Common myeloid progenitor, CD34-positive (primary cell): Measurements from ENCODE around the gene NTM.

ENCODE experiments used
- CTCF ChIA-PET: fragments of 350-600 bp; sonication (Branson Sonifier 250); formaldehyde crosslinking; loops from one replicate; lab custom pipeline; 2021; ENCODE audit warnings: antibody characterized with exemption; lab: Charles Lee
- POLR2A ChIA-PET: fragments of 350-600 bp; sonication (Branson Sonifier 250); formaldehyde crosslinking; loops from one replicate; lab custom pipeline; 2021; ENCODE audit warnings: antibody characterized with exemption; lab: Charles Lee
- DNase-seq, 3 donors: peaks; one replicate each; pipeline versions ENCODE4 v3.0.0 to v3.0.0-alpha.2; 2013
- H3K27ac ChIP-seq, 2 experiments: 1 replicate in 1 of 2; 2 replicates in 1 of 2; pipeline ENCODE4 v1.7.0; 2013; ENCODE audit warnings: inconsistent platforms in 2 of 2, low read length in 2 of 2, mild to moderate bottlenecking in 2 of 2, low read depth in 1 of 2, moderate library complexity in 1 of 2; ENCODE audit not compliant: severe bottlenecking in 2 of 2, insufficient read depth in 1 of 2, poor library complexity in 1 of 2
- H3K27me3 ChIP-seq, 5 experiments: replicated peaks in 2 of 5; 1 replicate in 3 of 5; 2 replicates in 2 of 5; pipeline versions ENCODE4 v1.6.1 to v1.7.0; 2013; ENCODE audit warnings: low read length in 4 of 5, mild to moderate bottlenecking in 2 of 5, moderate library complexity in 2 of 5, inconsistent platforms in 1 of 5; ENCODE audit not compliant: insufficient read depth in 5 of 5, control insufficient read depth in 4 of 5
- H3K36me3 ChIP-seq, 4 experiments: 1 replicate in 2 of 4; 2 replicates in 2 of 4; pipeline versions ENCODE4 v1.6.1 to v1.7.0; 2013; ENCODE audit warnings: low read length in 3 of 4, control low read depth in 1 of 4, mild to moderate bottlenecking in 1 of 4; ENCODE audit not compliant: control insufficient read depth in 4 of 4, insufficient read depth in 4 of 4
- H3K4me1 ChIP-seq, 4 experiments: 1 replicate in 3 of 4; 2 replicates in 1 of 4; pipeline versions ENCODE4 v1.6.1 to v1.7.1; 2013; ENCODE audit warnings: low read length in 3 of 4, mild to moderate bottlenecking in 3 of 4, control low read depth in 1 of 4, inconsistent platforms in 1 of 4, moderate library complexity in 1 of 4; ENCODE audit not compliant: control insufficient read depth in 4 of 4, insufficient read depth in 4 of 4; ENCODE audit errors: control extremely low read depth in 1 of 4
- H3K4me3 ChIP-seq, 7 experiments: 1 replicate in 4 of 7; 2 replicates in 3 of 7; pipeline versions ENCODE4 v1.5.1 to v1.7.0; 2013; ENCODE audit warnings: mild to moderate bottlenecking in 7 of 7, low read length in 6 of 7, moderate library complexity in 6 of 7, inconsistent platforms in 2 of 7, low read depth in 2 of 7, control low read depth in 1 of 7; ENCODE audit not compliant: insufficient read depth in 4 of 7, control insufficient read depth in 1 of 7; ENCODE audit errors: extremely low read depth in 1 of 7
- H3K9me3 ChIP-seq, 5 experiments: 1 replicate in 4 of 5; 2 replicates in 1 of 5; pipeline versions ENCODE4 v1.6.1 to v1.7.1; 2013; ENCODE audit warnings: low read length in 4 of 5, mild to moderate bottlenecking in 2 of 5, inconsistent platforms in 1 of 5, low read depth in 1 of 5, moderate library complexity in 1 of 5; ENCODE audit not compliant: control insufficient read depth in 4 of 5, insufficient read depth in 2 of 5; ENCODE audit errors: control extremely low read depth in 1 of 5
- WGBS: methylation state at CpG from one replicate; pipeline ENCODE4 v1.1.5; 2013; ENCODE audit not compliant: insufficient coverage; 5-methylcytosine and 5-hydroxymethylcytosine counted together

Gene NTM

GRCh38 chr11:131386408-131386807 lies 16.0 kb downstream of the NTM start:
- Histone ChIP-seq H3K36me3 (no peaks in the 10 kb centered on the region), H3K9me3 (no peaks in the 10 kb centered on the region), H3K27me3 (peaks cover 0 to 2% (median 0%) of the 10 kb centered on the region in 5 experiments), H3K27ac (no peak overlapping the region), H3K4me3 (no peak overlapping the region), H3K4me1 (no peaks in the 10 kb centered on the region)
- no CpG with 5 or more reads among the region's 2 CpGs for WGBS
- CTCF ChIA-PET, result no interaction called here
- POLR2A ChIA-PET, result no interaction called here
- DNase-seq, result no peak

- ChIA-PET CTCF (no interaction called here), POLR2A (no interaction called here)
- Histone ChIP-seq H3K4me3 (no peak overlapping the region), H3K27me3 (no peaks in the 10 kb centered on the region), H3K9me3 (no peaks in the 10 kb centered on the region), H3K36me3 (no peaks in the 10 kb centered on the region), H3K4me1 (no peaks in the 10 kb centered on the region), H3K27ac (no peak overlapping the region)
- no CpG with 5 or more reads among the region's 3 CpGs for WGBS
- no peak for DNase-seq
Measured at GRCh38 chr11:131388030-131388429, 17.6 kb downstream of the NTM start.

- H3K36me3 ChIP-seq, result no peaks in the 10 kb centered on the region
- DNase-seq, result no peak
- POLR2A ChIA-PET, result no interaction called here
- H3K27ac ChIP-seq, result no peak overlapping the region
- no peaks in the 10 kb centered on the region for H3K9me3 ChIP-seq
- H3K4me1 ChIP-seq, result no peaks in the 10 kb centered on the region
- 100% methylated on average over 2 of the region's 5 CpGs for WGBS
- peaks cover 0 to 2% (median 0%) of the 10 kb centered on the region in 5 experiments for H3K27me3 ChIP-seq
- CTCF ChIA-PET, result interaction anchor here (1.0 kb wide), 1 partner anchor 8 kb away, joined by 3 read pairs; no protein-coding TSS in a partner anchor
- H3K4me3 ChIP-seq, result no peak overlapping the region
Measured at GRCh38 chr11:131389582-131389981, 19.2 kb downstream of the NTM start.

- H3K36me3 ChIP-seq, result no peaks in the 10 kb centered on the region
- no peak overlapping the region for H3K27ac ChIP-seq
- H3K4me1 ChIP-seq, result no peaks in the 10 kb centered on the region
- ChIA-PET POLR2A (no interaction called here), CTCF (no interaction called here)
- H3K27me3 ChIP-seq, result peaks cover 0 to 2% (median 0%) of the 10 kb centered on the region in 5 experiments
- no peak for DNase-seq
- 93% methylated on average over 2 of the region's 6 CpGs for WGBS
- no peaks in the 10 kb centered on the region for H3K9me3 ChIP-seq
- H3K4me3 ChIP-seq, result no peak overlapping the region
Measured at GRCh38 chr11:131391176-131391575, 20.8 kb downstream of the NTM start.

GRCh38 chr11:131392528-131393255 lies 22.3 kb downstream of the NTM start:
- Histone ChIP-seq H3K36me3 (no peaks in the 10 kb centered on the region), H3K4me3 (no peak overlapping the region), H3K27ac (no peak overlapping the region), H3K9me3 (no peaks in the 10 kb centered on the region), H3K4me1 (no peaks in the 10 kb centered on the region), H3K27me3 (peaks cover 0 to 2% (median 0%) of the 10 kb centered on the region in 5 experiments)
- DNase-seq, result no peak
- 85% methylated on average over 5 of the region's 8 CpGs for WGBS
- CTCF ChIA-PET, result no interaction called here
- POLR2A ChIA-PET, result no interaction called here

- no peak overlapping the region for H3K27ac ChIP-seq
- POLR2A ChIA-PET, result no interaction called here
- CTCF ChIA-PET, result no interaction called here
- no peaks in the 10 kb centered on the region for H3K36me3 ChIP-seq
- DNase-seq, result no peak
- 100% methylated on average over 4 of the region's 7 CpGs for WGBS
- H3K4me3 ChIP-seq, result no peak overlapping the region
- H3K9me3 ChIP-seq, result no peaks in the 10 kb centered on the region
- H3K4me1 ChIP-seq, result no peaks in the 10 kb centered on the region
- peaks cover 0 to 2% (median 0%) of the 10 kb centered on the region in 5 experiments for H3K27me3 ChIP-seq
Measured at GRCh38 chr11:131393691-131394090, 23.3 kb downstream of the NTM start.

- Histone ChIP-seq H3K27ac (no peak overlapping the region), H3K27me3 (peaks cover 0 to 2% (median 0%) of the 10 kb centered on the region in 5 experiments), H3K9me3 (no peaks in the 10 kb centered on the region), H3K4me1 (no peaks in the 10 kb centered on the region), H3K36me3 (no peaks in the 10 kb centered on the region), H3K4me3 (no peak overlapping the region)
- CTCF ChIA-PET, result interaction anchor here (0.8 kb wide), 1 partner anchor 9 kb away, joined by 3 read pairs; no protein-coding TSS in a partner anchor
- no peak for DNase-seq
- WGBS, result 50% methylated on average over 2 of the region's 3 CpGs
- POLR2A ChIA-PET, result no interaction called here
Measured at GRCh38 chr11:131397675-131398074, 27.3 kb downstream of the NTM start.
